Measurements from ENCODE around the gene FBXO48.

DNA sequence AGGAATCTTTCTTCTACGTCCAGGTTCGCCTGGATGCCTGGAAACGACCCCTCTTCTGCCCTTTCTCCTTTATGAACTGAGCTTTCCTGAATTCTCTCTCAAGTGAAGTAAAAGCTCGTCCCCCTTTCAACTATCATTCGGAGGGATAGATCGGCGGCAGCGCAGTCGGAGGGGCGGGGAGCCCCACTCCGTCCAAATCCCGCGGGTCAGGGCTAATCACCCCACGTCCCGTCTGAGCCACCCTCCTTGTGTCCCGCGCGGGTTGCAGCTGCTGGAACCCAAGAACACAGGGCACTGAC, 367 bp downstream of the FBXO48 start:
- TF ChIP-seq, protein P1, sequence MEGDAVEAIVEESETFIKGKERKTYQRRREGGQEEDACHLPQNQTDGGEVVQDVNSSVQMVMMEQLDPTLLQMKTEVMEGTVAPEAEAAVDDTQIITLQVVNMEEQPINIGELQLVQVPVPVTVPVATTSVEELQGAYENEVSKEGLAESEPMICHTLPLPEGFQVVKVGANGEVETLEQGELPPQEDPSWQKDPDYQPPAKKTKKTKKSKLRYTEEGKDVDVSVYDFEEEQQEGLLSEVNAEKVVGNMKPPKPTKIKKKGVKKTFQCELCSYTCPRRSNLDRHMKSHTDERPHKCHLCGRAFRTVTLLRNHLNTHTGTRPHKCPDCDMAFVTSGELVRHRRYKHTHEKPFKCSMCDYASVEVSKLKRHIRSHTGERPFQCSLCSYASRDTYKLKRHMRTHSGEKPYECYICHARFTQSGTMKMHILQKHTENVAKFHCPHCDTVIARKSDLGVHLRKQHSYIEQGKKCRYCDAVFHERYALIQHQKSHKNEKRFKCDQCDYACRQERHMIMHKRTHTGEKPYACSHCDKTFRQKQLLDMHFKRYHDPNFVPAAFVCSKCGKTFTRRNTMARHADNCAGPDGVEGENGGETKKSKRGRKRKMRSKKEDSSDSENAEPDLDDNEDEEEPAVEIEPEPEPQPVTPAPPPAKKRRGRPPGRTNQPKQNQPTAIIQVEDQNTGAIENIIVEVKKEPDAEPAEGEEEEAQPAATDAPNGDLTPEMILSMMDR (conservative IDR thresholded peaks at IDR 0.05; ENCODE audit: low read length) = no peak
- TF ChIP-seq EZH2phosphoT487 (IDR thresholded peaks at IDR 0.05; ENCODE audit: borderline replicate concordance, low read depth, low read length) = no peak
